Islet of Langerhans (tissue), 1 donor: ENCODE measurements around the gene PDE11A.

Experiments
- FAIRE-seq: peaks from one replicate; lab custom pipeline; 2011; peaks lifted over from hg19 to GRCh38; lab: Jason Lieb, UNC

PDE11A gene

GRCh38 chr2:177597759-177598158, 474.8 kb downstream of the PDE11A start:
- FAIRE-seq = no peak

GRCh38 chr2:177596866-177597265, 475.7 kb downstream of the PDE11A start:
- FAIRE-seq = no peak

GRCh38 chr2:177595126-177595845, 477.3 kb downstream of the PDE11A start:
- no peak for FAIRE-seq

- FAIRE-seq = no peak
These were observed 479.2 kb downstream of the PDE11A start for GRCh38 chr2:177593402-177593801.

GRCh38 chr2:177592945-177593344, 479.6 kb downstream of the PDE11A start:
- no peak for FAIRE-seq

GRCh38 chr2:177592397-177592796, 480.2 kb downstream of the PDE11A start:
- FAIRE-seq = no peak

GRCh38 chr2:177589186-177589585, 483.4 kb downstream of the PDE11A start:
- FAIRE-seq = no peak

GRCh38 chr2:177588671-177589070, 483.9 kb downstream of the PDE11A start:
- FAIRE-seq = no peak

- no peak for FAIRE-seq
These were observed 485.2 kb downstream of the PDE11A start for GRCh38 chr2:177587371-177587770.

- FAIRE-seq = no peak
These were observed 486.4 kb downstream of the PDE11A start for GRCh38 chr2:177586154-177586553.

GRCh38 chr2:177585234-177585863, 487.2 kb downstream of the PDE11A start:
- FAIRE-seq = peak; percentile 82

GRCh38 chr2:177584030-177584692, 488.4 kb downstream of the PDE11A start:
- no peak for FAIRE-seq

- FAIRE-seq = no peak
These were observed 490.6 kb downstream of the PDE11A start for GRCh38 chr2:177582000-177582399.

GRCh38 chr2:177579486-177580036, 493.0 kb downstream of the PDE11A start:
- no peak for FAIRE-seq

- no peak for FAIRE-seq
These were observed 494.1 kb downstream of the PDE11A start for GRCh38 chr2:177578454-177578853.

GRCh38 chr2:177577075-177577474, 495.5 kb downstream of the PDE11A start:
- no peak for FAIRE-seq

- FAIRE-seq = no peak
These were observed 497.2 kb downstream of the PDE11A start for GRCh38 chr2:177575358-177575757.

- no peak for FAIRE-seq
These were observed 498.2 kb downstream of the PDE11A start for GRCh38 chr2:177574356-177574755.
